Neuron (in vitro differentiated cells): ENCODE results near the gene ZNF629.

Source experiments
- H2AFZ ChIP-seq: one replicate; pipeline ENCODE4 v1.6.1; 2013; ENCODE audit warnings: low read depth, mild to moderate bottlenecking, inconsistent platforms, low read length, moderate library complexity
- H3K27me3 ChIP-seq: one replicate; pipeline ENCODE4 v1.6.1; 2013; ENCODE audit warnings: low read length; ENCODE audit not compliant: insufficient read depth
- H3K36me3 ChIP-seq: one replicate; pipeline ENCODE4 v1.6.1; 2013; ENCODE audit warnings: low read length; ENCODE audit not compliant: insufficient read depth
- H3K4me1 ChIP-seq: one replicate; pipeline ENCODE4 v1.6.1; 2013; ENCODE audit warnings: low read length; ENCODE audit not compliant: insufficient read depth
- H3K4me3 ChIP-seq: 2 replicates; pipeline ENCODE4 v1.5.1; 2013; ENCODE audit warnings: mild to moderate bottlenecking, low read length, moderate library complexity
- H3K9me3 ChIP-seq: one replicate; pipeline ENCODE4 v1.6.1; 2013; ENCODE audit warnings: low read length

Gene ZNF629

DNA sequence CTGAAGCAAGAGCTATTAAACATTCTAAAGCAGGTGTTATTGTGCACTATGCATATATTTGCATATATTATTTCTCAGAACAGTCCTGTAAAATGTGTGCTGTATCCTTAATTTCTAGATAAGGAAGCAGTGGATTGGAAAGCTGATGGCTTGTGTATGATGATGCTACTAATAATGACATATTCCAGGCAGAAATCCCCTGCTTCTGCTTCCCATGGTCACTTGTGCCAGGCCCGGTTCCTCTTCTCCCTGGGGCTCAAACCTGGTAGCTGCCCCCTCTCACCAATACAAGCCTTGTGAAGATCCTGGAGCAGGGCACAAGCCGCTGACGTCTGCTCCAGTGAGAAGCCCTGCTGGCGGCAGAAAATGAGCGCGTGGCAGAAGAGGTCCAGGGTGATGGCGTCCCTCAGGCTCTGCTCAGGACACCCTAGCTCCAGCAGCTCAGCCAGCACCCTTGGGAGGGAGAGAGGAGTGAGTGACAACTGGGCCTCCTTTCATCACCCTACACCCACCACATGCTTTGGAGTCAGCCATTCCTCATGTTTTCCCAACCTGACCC lies 26.9 kb downstream of the ZNF629 start:
- Histone ChIP-seq H3K36me3 (peaks cover 60% of the 10 kb centered on the region), H3K27me3 (no peaks in the 10 kb centered on the region), H3K4me3 (peak overlapping the region; percentile 90)

DNA sequence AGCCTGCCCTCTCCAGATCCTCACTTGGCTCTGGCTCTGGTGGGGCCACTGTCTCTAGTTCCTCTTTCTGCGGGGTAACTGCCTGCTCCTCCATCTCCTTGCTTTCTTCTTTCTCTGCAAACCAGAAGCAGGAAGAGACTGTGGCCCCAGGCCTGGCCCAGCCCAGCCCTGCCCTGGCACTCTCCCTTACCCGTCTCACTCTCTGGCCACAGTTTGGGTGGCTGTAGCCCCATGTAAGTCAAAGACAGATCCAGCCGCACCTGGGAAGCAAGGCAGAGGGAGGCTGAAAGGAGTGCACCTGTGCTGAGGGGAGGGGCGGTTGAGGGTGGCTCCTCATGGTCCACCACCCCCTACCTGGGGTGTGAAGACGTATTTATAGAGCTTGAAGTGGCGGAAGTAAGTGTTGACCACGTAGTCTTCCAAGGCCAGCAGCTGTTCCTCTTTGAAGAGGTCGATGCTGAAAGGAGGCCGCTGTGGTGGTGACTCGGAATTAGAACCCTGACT lies 28.0 kb downstream of the ZNF629 start:
- H3K4me3 ChIP-seq: no peak overlapping the region
- peaks cover 24% of the 10 kb centered on the region for H3K4me1 ChIP-seq
- no peak overlapping the region for H2AFZ ChIP-seq
- no peaks in the 10 kb centered on the region for H3K27me3 ChIP-seq
- H3K9me3 ChIP-seq: no peaks in the 10 kb centered on the region
- H3K36me3 ChIP-seq: peaks cover 56% of the 10 kb centered on the region

More for the DNA sequence above, 26.9 kb downstream of the ZNF629 start:
- Histone ChIP-seq H3K9me3 (no peaks in the 10 kb centered on the region), H2AFZ (no peak overlapping the region), H3K4me1 (peaks cover 24% of the 10 kb centered on the region)

DNA sequence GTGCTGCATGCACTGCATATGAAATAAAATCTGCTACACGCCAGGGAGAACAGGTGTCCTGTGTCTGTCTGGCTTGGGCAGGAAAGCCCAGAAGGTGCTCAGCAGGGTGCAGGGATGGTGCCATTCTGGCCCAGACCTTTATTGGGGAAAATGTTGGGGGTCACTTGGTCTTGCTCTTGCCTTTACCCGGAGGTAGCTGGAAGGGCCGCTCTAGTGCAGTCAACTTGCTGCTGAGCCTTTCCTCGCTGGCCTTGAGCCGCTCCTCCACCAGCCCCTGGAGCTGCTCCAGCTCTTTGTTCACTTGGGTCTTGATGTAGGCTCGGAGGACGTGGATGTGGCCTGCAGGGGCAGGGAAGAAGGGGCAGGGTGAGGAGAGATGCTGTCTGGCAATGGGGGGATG lies 29.7 kb downstream of the ZNF629 start:
- peaks cover 12% of the 10 kb centered on the region for H3K4me1 ChIP-seq
- H3K27me3 ChIP-seq: no peaks in the 10 kb centered on the region
- no peaks in the 10 kb centered on the region for H3K9me3 ChIP-seq
- H3K4me3 ChIP-seq: no peak overlapping the region
- no peak overlapping the region for H2AFZ ChIP-seq
- H3K36me3 ChIP-seq: peaks cover 59% of the 10 kb centered on the region

DNA sequence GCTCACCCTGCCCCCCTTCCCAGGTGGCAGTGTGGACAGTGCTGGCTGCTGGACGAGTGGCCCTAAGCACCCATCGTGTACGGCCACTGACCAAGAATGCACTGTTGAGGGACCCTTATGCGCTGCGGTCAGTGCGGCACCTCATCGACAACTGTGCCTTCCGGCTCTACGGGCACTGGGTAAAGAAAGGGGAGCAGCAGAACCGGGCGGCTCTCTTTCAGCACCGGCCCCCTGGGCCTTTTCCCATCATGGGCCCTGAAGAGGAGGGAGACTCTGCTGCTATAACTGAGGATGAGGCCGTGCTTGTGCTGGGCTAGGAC lies 30.3 kb downstream of the ZNF629 start:
- H3K36me3 ChIP-seq: peaks cover 59% of the 10 kb centered on the region

DNA sequence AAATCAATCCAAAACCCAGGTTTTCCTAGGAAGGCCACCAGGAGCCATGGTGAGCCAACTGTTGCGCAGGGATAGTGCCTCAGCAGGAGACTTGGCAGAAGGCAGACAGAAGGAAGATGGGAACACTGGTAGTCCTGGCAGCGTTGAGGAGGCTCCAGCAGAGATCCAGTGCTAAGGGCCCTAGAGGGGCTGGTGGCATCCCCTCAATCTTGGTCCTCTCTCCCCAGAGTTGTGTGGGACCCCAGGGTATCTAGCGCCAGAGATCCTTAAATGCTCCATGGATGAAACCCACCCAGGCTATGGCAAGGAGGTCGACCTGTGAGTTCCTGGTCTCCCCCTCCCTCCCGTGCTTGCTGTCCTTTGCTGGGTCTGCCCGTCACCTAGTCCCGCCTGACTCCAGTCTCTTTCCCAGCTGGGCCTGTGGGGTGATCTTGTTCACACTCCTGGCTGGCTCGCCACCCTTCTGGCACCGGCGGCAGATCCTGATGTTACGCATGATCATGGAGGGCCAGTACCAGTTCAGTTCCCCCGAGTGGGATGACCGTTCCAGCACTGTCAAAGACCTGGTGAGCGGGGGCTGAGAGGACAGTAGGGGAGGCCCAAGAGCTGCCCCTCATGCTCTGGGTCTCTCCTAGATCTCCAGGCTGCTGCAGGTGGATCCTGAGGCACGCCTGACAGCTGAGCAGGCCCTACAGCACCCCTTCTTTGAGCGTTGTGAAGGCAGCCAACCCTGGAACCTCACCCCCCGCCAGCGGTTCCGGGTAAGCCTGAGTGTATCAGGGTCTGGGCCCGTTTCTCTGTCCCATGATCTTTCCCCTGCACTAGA lies 30.8 kb downstream of the ZNF629 start:
- Histone ChIP-seq H3K9me3 (no peaks in the 10 kb centered on the region), H3K36me3 (peaks cover 63% of the 10 kb centered on the region), H3K4me3 (no peak overlapping the region), H3K27me3 (no peaks in the 10 kb centered on the region), H3K4me1 (peaks cover 12% of the 10 kb centered on the region), H2AFZ (no peak overlapping the region)

More for the DNA sequence above, 30.3 kb downstream of the ZNF629 start:
- Histone ChIP-seq H3K4me1 (peaks cover 12% of the 10 kb centered on the region), H2AFZ (no peak overlapping the region), H3K27me3 (no peaks in the 10 kb centered on the region), H3K4me3 (no peak overlapping the region), H3K9me3 (no peaks in the 10 kb centered on the region)

DNA sequence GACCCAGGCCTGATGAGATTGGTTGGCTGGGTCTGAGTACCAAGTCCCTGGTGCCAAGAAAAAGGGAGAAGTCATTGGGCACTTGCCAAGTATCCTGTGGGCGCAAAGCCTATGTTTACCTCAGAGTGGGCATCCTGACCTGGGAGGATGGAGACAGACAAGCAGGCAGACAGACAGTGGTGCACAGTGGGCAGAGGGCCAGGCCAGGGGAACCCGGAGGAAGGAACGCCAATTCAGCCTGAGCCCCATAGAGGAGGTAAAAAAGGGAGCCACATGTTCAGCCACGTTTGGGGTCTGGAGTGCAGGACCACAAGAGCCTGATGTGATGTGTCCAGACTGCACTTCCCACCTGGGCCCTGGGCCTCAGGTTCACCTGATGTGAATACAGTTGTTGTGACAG lies 33.4 kb downstream of the ZNF629 start:
- Histone ChIP-seq H2AFZ (no peak overlapping the region), H3K36me3 (peaks cover 50% of the 10 kb centered on the region), H3K4me3 (no peak overlapping the region), H3K4me1 (no peaks in the 10 kb centered on the region), H3K27me3 (no peaks in the 10 kb centered on the region), H3K9me3 (no peaks in the 10 kb centered on the region)

DNA sequence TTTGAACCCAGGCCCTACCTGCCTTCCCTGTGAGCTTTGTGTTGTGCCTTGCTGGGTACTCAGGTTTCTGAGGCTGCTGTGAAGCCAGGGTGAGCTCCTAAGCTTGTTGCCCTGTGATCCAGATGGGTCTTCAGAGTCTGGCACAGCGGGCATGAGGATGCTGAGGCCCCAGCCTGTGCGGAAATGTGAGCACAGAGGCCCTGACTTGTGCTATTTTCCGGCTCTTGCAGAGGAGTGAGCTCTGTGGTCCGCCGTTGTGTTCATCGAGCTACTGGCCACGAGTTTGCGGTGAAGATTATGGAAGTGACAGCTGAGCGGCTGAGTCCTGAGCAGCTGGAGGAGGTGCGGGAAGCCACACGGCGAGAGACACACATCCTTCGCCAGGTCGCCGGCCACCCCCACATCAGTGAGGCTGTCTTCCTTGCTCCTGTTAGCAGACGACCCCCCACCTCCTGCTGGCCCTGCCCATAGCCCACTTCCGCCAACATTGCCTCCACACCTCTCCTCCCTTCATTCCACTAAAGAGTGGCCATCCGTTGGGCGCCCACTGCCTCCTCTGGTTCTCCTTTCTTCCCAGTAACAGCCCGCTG lies 36.0 kb downstream of the ZNF629 start:
- Histone ChIP-seq H3K36me3 (peaks cover 31% of the 10 kb centered on the region), H3K4me3 (no peak overlapping the region), H2AFZ (no peak overlapping the region), H3K9me3 (no peaks in the 10 kb centered on the region), H3K4me1 (no peaks in the 10 kb centered on the region), H3K27me3 (no peaks in the 10 kb centered on the region)

DNA sequence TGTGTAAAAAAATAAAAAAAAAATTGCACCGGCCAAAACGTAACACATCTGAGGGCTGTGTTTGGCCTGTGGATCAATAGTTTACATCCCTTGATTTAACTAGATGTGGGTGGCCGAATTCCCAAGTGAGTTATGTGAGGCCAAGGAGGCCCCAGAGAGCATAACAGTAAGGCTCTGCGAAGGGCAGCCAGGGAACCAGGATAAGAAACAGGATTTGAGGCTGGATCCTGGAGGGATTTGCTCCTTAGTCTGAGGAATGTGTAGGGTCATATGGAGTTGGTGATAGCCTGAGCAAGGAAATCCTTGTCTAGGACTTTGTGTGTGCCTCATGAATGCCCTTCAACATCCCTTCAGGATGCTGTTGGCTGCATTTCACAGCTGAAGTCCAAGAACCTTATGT lies 36.8 kb downstream of the ZNF629 start:
- no peak overlapping the region for H2AFZ ChIP-seq
- H3K4me1 ChIP-seq: no peaks in the 10 kb centered on the region
- no peaks in the 10 kb centered on the region for H3K9me3 ChIP-seq
- no peaks in the 10 kb centered on the region for H3K27me3 ChIP-seq
- peaks cover 31% of the 10 kb centered on the region for H3K36me3 ChIP-seq
- H3K4me3 ChIP-seq: no peak overlapping the region

DNA sequence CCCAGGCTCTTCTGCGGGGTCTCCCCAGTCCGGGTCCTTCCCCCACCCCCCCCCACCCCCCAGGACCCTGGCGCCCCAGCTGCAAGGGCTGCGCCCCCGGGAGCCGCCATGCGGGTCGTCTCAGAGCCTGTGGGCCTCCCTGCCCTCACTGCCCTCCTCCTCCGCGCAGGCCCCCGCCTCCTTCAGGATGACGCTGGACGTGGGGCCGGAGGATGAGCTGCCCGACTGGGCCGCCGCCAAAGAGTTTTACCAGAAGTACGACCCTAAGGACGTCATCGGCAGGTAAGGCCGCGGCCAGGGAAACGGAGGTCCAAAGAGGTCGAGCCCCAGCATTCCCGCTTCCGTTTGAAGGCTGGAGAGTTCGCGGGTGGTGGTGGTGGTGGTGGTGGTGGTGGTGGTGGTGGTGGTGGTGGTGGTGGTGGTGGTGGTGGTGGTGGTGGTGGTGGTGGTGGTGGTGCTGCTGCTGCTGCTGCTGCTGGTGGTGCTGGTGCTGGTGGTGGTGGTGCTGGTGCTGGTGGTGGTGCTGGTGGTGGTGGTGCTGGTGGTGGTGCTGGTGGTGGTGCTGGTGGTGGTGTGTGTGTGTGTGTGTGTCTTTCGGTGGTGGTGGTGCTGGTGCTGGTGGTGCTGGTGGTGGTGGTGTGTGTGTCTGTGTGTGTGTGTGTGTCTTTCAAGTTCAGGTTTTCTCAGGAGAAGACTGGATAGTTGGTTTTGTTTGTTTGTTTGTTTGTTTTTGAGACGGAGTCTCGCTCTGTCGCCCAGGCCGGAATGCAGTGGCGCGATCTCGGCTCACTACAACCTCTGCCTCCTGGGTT lies 38.2 kb downstream of the ZNF629 start:
- Histone ChIP-seq H2AFZ (no peak overlapping the region), H3K36me3 (peaks cover 26% of the 10 kb centered on the region), H3K9me3 (no peaks in the 10 kb centered on the region), H3K4me1 (no peaks in the 10 kb centered on the region), H3K4me3 (peak overlapping the region; percentile 57), H3K27me3 (no peaks in the 10 kb centered on the region)

DNA sequence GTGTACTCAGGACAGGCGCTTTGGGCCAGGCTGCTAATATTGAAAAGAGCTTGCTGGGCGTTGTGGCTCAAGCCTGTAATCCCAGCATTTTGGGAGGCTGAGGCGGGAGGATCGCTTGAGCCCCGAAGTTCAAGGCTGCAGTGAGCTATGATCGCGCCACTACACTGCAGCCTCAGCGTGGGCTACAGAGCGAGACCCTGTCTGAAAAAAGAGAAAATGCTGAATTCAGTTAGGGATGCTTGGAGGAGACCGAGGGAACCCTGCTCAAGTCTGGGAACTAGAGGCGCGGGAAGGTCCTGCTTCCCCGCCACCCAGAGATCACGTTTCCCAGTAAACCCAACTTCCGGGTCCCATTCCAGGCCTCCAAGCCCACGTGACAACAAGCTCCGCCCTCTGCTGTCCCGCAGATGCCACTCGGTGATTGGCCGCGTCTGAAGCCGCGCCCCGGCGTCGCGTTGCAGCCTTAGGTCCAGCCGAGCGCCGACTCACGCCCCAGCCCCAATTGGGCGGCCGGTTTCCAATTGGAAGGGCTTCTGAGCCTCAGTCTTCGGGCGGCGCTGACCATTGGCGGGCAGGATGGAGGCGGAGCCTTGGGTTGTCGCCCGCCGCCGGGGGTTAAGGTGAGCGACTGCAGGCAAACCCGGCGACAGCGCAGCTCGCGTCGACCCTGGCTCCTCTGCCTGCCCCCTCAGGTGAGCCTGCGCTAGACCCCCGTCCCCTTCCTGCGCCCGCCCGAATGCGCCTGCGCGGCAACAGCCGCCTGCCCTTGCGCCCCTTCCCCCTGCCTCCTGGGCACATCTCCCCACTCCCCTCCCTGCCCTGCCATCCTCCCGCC lies 39.0 kb downstream of the ZNF629 start, which contains the start of gene PHKG2:
Gene PHKG2, plus strand, starts transcription at position 627 of the 835 bp plus-strand sequence. CDS start 396 bp downstream, outside the sequence.
- Histone ChIP-seq H3K4me1 (no peaks in the 10 kb centered on the region), H3K4me3 (peak within 1 kb of the TSS; percentile 57), H3K9me3 (no peaks in the 10 kb centered on the region), H3K27me3 (no peaks in the 10 kb centered on the region), H2AFZ (peak within 1 kb of the TSS; percentile 68), H3K36me3 (peaks cover 26% of the 10 kb centered on the region)

DNA sequence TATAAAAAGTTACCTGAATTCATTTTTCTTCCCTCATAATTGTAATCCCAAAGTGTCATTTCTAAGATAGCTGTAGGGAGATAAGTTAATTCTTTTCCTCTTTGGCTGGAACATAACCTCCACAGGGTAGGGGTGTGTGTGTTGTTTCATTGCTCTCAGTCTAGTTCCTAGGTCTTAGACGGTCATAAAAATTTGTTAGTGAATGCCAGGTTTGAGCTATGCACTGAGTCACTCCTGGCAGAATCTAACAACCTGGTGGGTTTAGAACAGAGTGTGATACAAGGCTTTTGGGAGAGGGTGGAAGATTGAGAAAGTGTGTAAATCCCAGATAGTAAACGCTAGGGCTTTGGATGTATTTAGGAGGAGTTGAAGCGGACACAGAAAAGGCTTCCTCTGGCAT lies 39.7 kb downstream of the ZNF629 start:
- Histone ChIP-seq H3K36me3 (peaks cover 21% of the 10 kb centered on the region), H3K4me3 (peak overlapping the region; percentile 57), H3K27me3 (no peaks in the 10 kb centered on the region), H3K4me1 (no peaks in the 10 kb centered on the region), H3K9me3 (no peaks in the 10 kb centered on the region), H2AFZ (peak overlapping the region; percentile 68)

DNA sequence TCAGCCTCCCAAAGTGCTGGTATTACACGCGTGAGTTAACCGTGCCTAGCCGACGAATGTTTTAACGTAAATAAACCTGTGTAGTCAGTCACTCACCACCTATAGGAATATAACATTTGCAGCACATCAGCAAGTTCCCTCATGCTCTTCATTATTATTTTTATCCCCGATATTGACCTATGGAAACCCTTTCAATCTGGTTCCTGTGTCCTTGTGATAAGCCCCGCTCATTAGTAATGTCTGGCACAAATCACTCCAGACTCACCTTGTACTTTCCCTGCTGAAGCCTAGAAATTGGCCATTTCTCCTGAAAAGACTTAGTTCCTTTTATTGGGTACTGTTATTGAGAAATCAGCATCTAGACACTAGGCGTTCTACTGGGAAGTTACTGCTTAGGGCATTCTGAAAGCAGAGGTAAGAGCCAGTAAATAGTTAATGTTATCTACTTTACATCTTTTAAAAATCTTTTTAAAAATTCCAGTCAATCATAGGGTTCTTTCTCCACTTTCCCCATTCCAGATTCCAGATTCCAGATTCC lies 40.3 kb downstream of the ZNF629 start:
- H3K27me3 ChIP-seq: no peaks in the 10 kb centered on the region
- H2AFZ ChIP-seq: no peak overlapping the region
- H3K4me3 ChIP-seq: no peak overlapping the region
- H3K9me3 ChIP-seq: no peaks in the 10 kb centered on the region
- peaks cover 26% of the 10 kb centered on the region for H3K36me3 ChIP-seq
- no peaks in the 10 kb centered on the region for H3K4me1 ChIP-seq
